OCI-LY7 (cell line): ENCODE measurements around the gene CD93. TPM values are rescaled to one million over a fixed set of nuclear protein-coding genes. Genes with fewer than 3 reads are reported as not detected.

Experiments used
- BruUV-seq: library from RNA; stranded (reverse); fragments of 400-500 nt; replicated peaks from 2 replicates; lab custom pipeline; 2021; lab: Mats Ljungman, UMichigan
- CTCF ChIA-PET: fragments of 300-600 bp; sonication (Branson Sonifier 250); formaldehyde crosslinking; loops from one replicate; lab custom pipeline; 2022; ENCODE audit warnings: antibody characterized with exemption; ENCODE audit not compliant: unreplicated experiment; lab: Charles Lee
- POLR2A ChIA-PET: fragments of 300-600 bp; sonication (Branson Sonifier 250); formaldehyde crosslinking; loops from one replicate; lab custom pipeline; 2022; ENCODE audit warnings: antibody characterized with exemption; lab: Charles Lee
- DNase-seq: peaks from one replicate; pipeline ENCODE4 v3.0.0-alpha.2; 2015; ENCODE audit warnings: low spot score
- H2AFZ ChIP-seq: fragments of 200-600 bp; sonication (generic), shearing (Covaris generic); 2 replicates; pipeline ENCODE4 v1.6.1; 2014; ENCODE audit warnings: mild to moderate bottlenecking, antibody characterized with exemption, low read length, moderate library complexity
- H3K27ac ChIP-seq: fragments of 200-600 bp; sonication (generic); 2 replicates; pipeline ENCODE4 v1.5.1; 2014; ENCODE audit warnings: mixed run types, low read depth, mild to moderate bottlenecking, moderate library complexity, low read length, inconsistent platforms; ENCODE audit not compliant: poor library complexity, severe bottlenecking
- H3K36me3 ChIP-seq: fragments of 200-600 bp; sonication (generic); 2 replicates; pipeline ENCODE4 v1.6.1; 2014; ENCODE audit warnings: mild to moderate bottlenecking, antibody characterized with exemption, low read length, moderate library complexity, mixed read lengths; ENCODE audit not compliant: insufficient read depth
- H3K4me1 ChIP-seq: fragments of 200-600 bp; sonication (generic); 2 replicates; pipeline ENCODE4 v1.5.1; 2014; ENCODE audit warnings: mild to moderate bottlenecking, low read length; ENCODE audit not compliant: insufficient read depth, poor library complexity, severe bottlenecking
- H3K4me2 ChIP-seq: fragments of 200-600 bp; sonication (generic); 2 replicates; pipeline ENCODE4 v1.6.1; 2014; ENCODE audit warnings: mild to moderate bottlenecking, low read length
- H3K4me3 ChIP-seq: fragments of 200-600 bp; sonication (generic); 2 replicates; pipeline ENCODE4 v1.5.1; 2014; ENCODE audit warnings: mild to moderate bottlenecking, low read depth, low read length; ENCODE audit not compliant: poor library complexity, severe bottlenecking
- H3K79me2 ChIP-seq: fragments of 200-600 bp; sonication (generic); 2 replicates; pipeline ENCODE4 v1.6.1; 2016; ENCODE audit warnings: low read depth, mild to moderate bottlenecking, low read length, moderate library complexity, mixed read lengths; ENCODE audit not compliant: insufficient read depth
- H3K9me2 ChIP-seq: fragments of 200-600 bp; sonication (generic); 2 replicates; pipeline ENCODE4 v1.6.1; 2016; ENCODE audit warnings: mild to moderate bottlenecking, low read length, mixed read lengths; ENCODE audit not compliant: insufficient read depth
- H3K9me3 ChIP-seq: fragments of 200-600 bp; sonication (generic); 2 replicates; pipeline ENCODE4 v1.6.1; 2014; ENCODE audit warnings: mild to moderate bottlenecking, mixed run types, low read length, mixed read lengths
- H4K20me1 ChIP-seq: fragments of 200-600 bp; sonication (generic); 2 replicates; pipeline ENCODE4 v1.6.1; 2014; ENCODE audit warnings: mild to moderate bottlenecking, antibody characterized with exemption, low read length, moderate library complexity, mixed read lengths; ENCODE audit not compliant: insufficient read depth
- EZH2phosphoT487 ChIP-seq: fragments of 200-600 bp; sonication (generic); IDR thresholded peaks from 2 replicates; pipeline ENCODE4 v1.6.1; 2018; ENCODE audit warnings: low read depth, borderline replicate concordance, mild to moderate bottlenecking, mixed run types, antibody characterized with exemption, low read length, moderate library complexity, mixed read lengths
- intact Hi-C: fragments of 100-400 bp; cut with micrococcal nuclease; formaldehyde crosslinking; loops from one replicate; pipeline ENCODE4 v1.10.0; 2022; ENCODE audit not compliant: unreplicated experiment
- total RNA-seq, 2 experiments: library from RNA; depleted of rRNA in 1 of 2; stranded (reverse); fragments of >200 nt in 1 of 2; shearing (Covaris generic) in 1 of 2; gene quantifications; 2 replicates each; pipeline ENCODE4 v1.2.3, GENCODE V29; 2014 to 2022
- TF ChIP-seq, protein P1 (sequence below): fragments of 200-600 bp; sonication (generic); conservative IDR thresholded peaks from 2 replicates; pipeline ENCODE4 v1.5.1; 2014; ENCODE audit warnings: mild to moderate bottlenecking, antibody characterized with exemption, low read length, moderate library complexity, mixed read lengths

The CD93 gene
- total RNA-seq, 2 experiments from 2014 or later: not detected

GRCh38 chr20:23115822-23116221 lies 29.7 kb upstream of the CD93 start:
- Histone ChIP-seq H3K79me2 (no peaks in the 10 kb centered on the region), H3K9me2 (no peaks in the 10 kb centered on the region), H3K27ac (no peak overlapping the region), H3K36me3 (no peaks in the 10 kb centered on the region), H3K4me1 (no peaks in the 10 kb centered on the region), H3K4me3 (no peak overlapping the region), H4K20me1 (no peaks in the 10 kb centered on the region), H3K4me2 (no peak overlapping the region), H2AFZ (no peak overlapping the region), H3K9me3 (no peaks in the 10 kb centered on the region)
- BruUV-seq: no TSS peak
- intact Hi-C loops: no loop called here
- DNase-seq: no peak
- ChIA-PET POLR2A (no interaction called here), CTCF (no interaction called here)
- no peak for TF ChIP-seq EZH2phosphoT487
- TF ChIP-seq, protein P1, sequence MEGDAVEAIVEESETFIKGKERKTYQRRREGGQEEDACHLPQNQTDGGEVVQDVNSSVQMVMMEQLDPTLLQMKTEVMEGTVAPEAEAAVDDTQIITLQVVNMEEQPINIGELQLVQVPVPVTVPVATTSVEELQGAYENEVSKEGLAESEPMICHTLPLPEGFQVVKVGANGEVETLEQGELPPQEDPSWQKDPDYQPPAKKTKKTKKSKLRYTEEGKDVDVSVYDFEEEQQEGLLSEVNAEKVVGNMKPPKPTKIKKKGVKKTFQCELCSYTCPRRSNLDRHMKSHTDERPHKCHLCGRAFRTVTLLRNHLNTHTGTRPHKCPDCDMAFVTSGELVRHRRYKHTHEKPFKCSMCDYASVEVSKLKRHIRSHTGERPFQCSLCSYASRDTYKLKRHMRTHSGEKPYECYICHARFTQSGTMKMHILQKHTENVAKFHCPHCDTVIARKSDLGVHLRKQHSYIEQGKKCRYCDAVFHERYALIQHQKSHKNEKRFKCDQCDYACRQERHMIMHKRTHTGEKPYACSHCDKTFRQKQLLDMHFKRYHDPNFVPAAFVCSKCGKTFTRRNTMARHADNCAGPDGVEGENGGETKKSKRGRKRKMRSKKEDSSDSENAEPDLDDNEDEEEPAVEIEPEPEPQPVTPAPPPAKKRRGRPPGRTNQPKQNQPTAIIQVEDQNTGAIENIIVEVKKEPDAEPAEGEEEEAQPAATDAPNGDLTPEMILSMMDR: no peak

DNA sequence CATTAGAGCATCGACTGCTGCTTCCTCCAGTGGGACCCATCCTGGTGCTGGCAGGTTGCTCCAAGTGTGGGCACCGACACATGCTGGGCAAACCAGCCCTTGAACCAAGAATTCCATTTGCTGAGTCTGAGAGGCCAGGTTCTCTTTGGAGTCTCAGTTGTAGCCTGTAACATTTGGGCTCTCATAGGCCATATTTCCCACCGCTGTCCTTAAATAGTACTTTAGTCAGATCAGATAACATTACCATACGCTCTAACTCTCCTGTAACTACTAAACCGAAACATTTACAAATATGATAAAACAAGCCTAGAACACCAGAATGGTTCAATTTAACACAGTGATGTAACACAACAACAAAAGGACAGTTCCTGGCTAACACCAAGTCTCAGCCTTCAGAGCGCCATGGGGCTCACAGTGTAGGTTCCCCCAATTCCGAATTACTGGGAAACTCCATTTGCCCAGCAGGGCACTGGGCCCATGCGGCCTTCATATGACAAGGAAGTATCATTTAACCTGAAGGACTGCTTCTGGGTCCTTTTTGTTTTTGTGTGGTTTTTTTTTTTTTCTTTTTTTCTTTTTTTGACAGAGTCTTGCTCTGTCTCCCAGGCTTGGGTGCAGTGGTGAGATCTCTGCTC lies 28.4 kb upstream of the CD93 start:
- Histone ChIP-seq H3K4me3 (no peak overlapping the region), H3K79me2 (no peaks in the 10 kb centered on the region), H3K9me2 (no peaks in the 10 kb centered on the region), H3K9me3 (no peaks in the 10 kb centered on the region), H3K27ac (no peak overlapping the region), H3K4me2 (no peak overlapping the region), H3K36me3 (no peaks in the 10 kb centered on the region), H4K20me1 (no peaks in the 10 kb centered on the region), H3K4me1 (no peaks in the 10 kb centered on the region), H2AFZ (no peak overlapping the region)
- TF ChIP-seq, protein P1: no peak
- TF ChIP-seq EZH2phosphoT487: no peak
- BruUV-seq: no TSS peak
- POLR2A ChIA-PET: no interaction called here
- CTCF ChIA-PET: no interaction called here
- DNase-seq: no peak
- intact Hi-C loops: no loop called here

- Histone ChIP-seq H2AFZ (no peak overlapping the region), H3K36me3 (no peaks in the 10 kb centered on the region), H4K20me1 (no peaks in the 10 kb centered on the region), H3K9me2 (no peaks in the 10 kb centered on the region), H3K27ac (no peak overlapping the region), H3K79me2 (no peaks in the 10 kb centered on the region), H3K9me3 (no peaks in the 10 kb centered on the region), H3K4me2 (no peak overlapping the region), H3K4me3 (no peak overlapping the region), H3K4me1 (no peaks in the 10 kb centered on the region)
- intact Hi-C loops: no loop called here
- CTCF ChIA-PET: no interaction called here
- POLR2A ChIA-PET: no interaction called here
- DNase-seq: no peak
- BruUV-seq: no TSS peak
- TF ChIP-seq EZH2phosphoT487: no peak
- TF ChIP-seq, protein P1: no peak
Measured at GRCh38 chr20:23114018-23114417, 27.9 kb upstream of the CD93 start.
